Esophagus squamous epithelium (tissue), 5 donors: Measurements from ENCODE around the gene GUCA1A. TPM values are rescaled to one million over a fixed set of nuclear protein-coding genes. Genes with fewer than 3 reads are reported as not detected.

Experiments
- DNase-seq: peaks from one replicate; lab custom pipeline; 2025; lab: John Stamatoyannopoulos, UW
- H3K27ac ChIP-seq, 4 donors: fragments of 200-600 bp; sonication (generic); one replicate each; pipeline ENCODE4 v1.5.1; 2016 to 2019; ENCODE audit warnings: mild to moderate bottlenecking in 1 of 4
- H3K27me3 ChIP-seq, 4 donors: fragments of 200-600 bp; sonication (generic); 1 replicate in 3 of 4; 2 replicates in 1 of 4; pipeline versions ENCODE4 v1.5.1 to v1.6.0; 2017 to 2021; ENCODE audit warnings: antibody characterized with exemption in 1 of 4
- H3K36me3 ChIP-seq, 3 donors: fragments of 200-600 bp; sonication (generic); one replicate each; pipeline ENCODE4 v1.5.1; 2016 to 2019
- H3K4me1 ChIP-seq, 3 donors: fragments of 200-600 bp; sonication (generic); one replicate each; pipeline ENCODE4 v1.5.1; 2017 to 2019
- H3K4me3 ChIP-seq, 4 donors: fragments of 200-600 bp; sonication (generic); 1 replicate in 3 of 4; 2 replicates in 1 of 4; pipeline ENCODE4 v1.5.1; 2016 to 2019; ENCODE audit warnings: mild to moderate bottlenecking in 2 of 4, moderate library complexity in 1 of 4
- H3K9me3 ChIP-seq, 3 donors: fragments of 200-600 bp; sonication (generic); one replicate each; pipeline ENCODE4 v1.5.1; 2016 to 2019
- CTCF ChIP-seq, 6 experiments: fragments of 450-650 bp in 4 of 6; fragments of 200-600 bp in 2 of 6; sonication (generic) in 2 of 6; IDR thresholded peaks; one replicate each; pipeline ENCODE4 v1.5.1; 2016 to 2019; ENCODE audit warnings: antibody characterized with exemption in 6 of 6, mild to moderate bottlenecking in 4 of 6, moderate library complexity in 4 of 6
- POLR2A ChIP-seq, 4 donors: fragments of 450-650 bp; IDR thresholded peaks; one replicate each; pipeline ENCODE4 v1.6.1; 2017; ENCODE audit warnings: antibody characterized with exemption in 4 of 4, mild to moderate bottlenecking in 4 of 4, moderate library complexity in 3 of 4
- WGBS, 2 donors: methylation state at CpG; one replicate each; pipeline ENCODE4 v1.1.5; 2018; 5-methylcytosine and 5-hydroxymethylcytosine counted together
- intact Hi-C: fragments of 100-400 bp; cut with DNase I; formaldehyde crosslinking; loops from one replicate; pipeline ENCODE4 v1.15.0; 2022
- total RNA-seq, 4 donors: library from RNA; depleted of rRNA; stranded (reverse); fragments of >200 nt; gene quantifications; one replicate each; pipeline ENCODE4 v1.1.0, GENCODE V29; 2016
- donor health status: DM: yes; HTN: yes; CAD: no.

GUCA1A gene
- total RNA-seq, 4 donors from 2014 or later = not detected

GRCh38 chr6:42158631-42159030 is 14.5 kb upstream of the GUCA1A start:
- Histone ChIP-seq H3K4me3 (no peak overlapping the region), H3K27ac (peak overlapping the region in 3 of 4 donors; percentile 44 to 79 (median 72)), H3K27me3 (peaks cover 0 to 3% (median 0%) of the 10 kb centered on the region in 4 donors), H3K36me3 (no peaks in the 10 kb centered on the region), H3K9me3 (no peaks in the 10 kb centered on the region), H3K4me1 (peaks cover 13 to 60% (median 13%) of the 10 kb centered on the region in 3 donors)
- no peak for DNase-seq
- WGBS, 2 donors = 49% methylated on average over 2 of the region's 2 CpGs; no CpG with 5 or more reads in 1 of the 2 donors
- no peak for TF ChIP-seq CTCF (IDR thresholded peaks at IDR 0.05)
- TF ChIP-seq POLR2A (IDR thresholded peaks at IDR 0.05) = no peak
- intact Hi-C loops = no loop called here

- WGBS, 2 donors = 40 to 48% methylated on average over 4 of the region's 4 CpGs
- Histone ChIP-seq H3K36me3 (no peaks in the 10 kb centered on the region), H3K9me3 (no peaks in the 10 kb centered on the region), H3K27me3 (peaks cover 0 to 3% (median 0%) of the 10 kb centered on the region in 4 donors), H3K4me1 (peaks cover 13 to 58% (median 13%) of the 10 kb centered on the region in 3 donors), H3K27ac (peak overlapping the region; percentile 32 to 79 (median 58)), H3K4me3 (no peak overlapping the region)
- TF ChIP-seq POLR2A (IDR thresholded peaks at IDR 0.05) = no peak
- TF ChIP-seq CTCF (IDR thresholded peaks at IDR 0.05) = no peak
- intact Hi-C loops = loop anchor here (10.0 kb wide), 1 partner anchor 55 kb away; the partner anchor contains the start of gene MRPS10
- DNase-seq = no peak
Measured at GRCh38 chr6:42159431-42160024, 13.6 kb upstream of the GUCA1A start.

- Histone ChIP-seq H3K27me3 (no peaks in the 10 kb centered on the region), H3K9me3 (no peaks in the 10 kb centered on the region), H3K4me1 (peaks cover 13 to 56% (median 13%) of the 10 kb centered on the region in 3 donors), H3K27ac (no peak overlapping the region), H3K4me3 (no peak overlapping the region), H3K36me3 (no peaks in the 10 kb centered on the region)
- WGBS, 2 donors = 82% methylated on average over 2 of the region's 7 CpGs; no CpG with 5 or more reads in 1 of the 2 donors
- DNase-seq = no peak
- intact Hi-C loops = loop anchor here (10.0 kb wide), 1 partner anchor 52 kb away; the partner anchor contains the start of gene MRPS10
- TF ChIP-seq CTCF (IDR thresholded peaks at IDR 0.05) (no peak), POLR2A (IDR thresholded peaks at IDR 0.05) (no peak)
Measured at GRCh38 chr6:42162384-42162783, 10.8 kb upstream of the GUCA1A start.

GRCh38 chr6:42162812-42163211 is 10.4 kb upstream of the GUCA1A start:
- H3K36me3 ChIP-seq = no peaks in the 10 kb centered on the region
- H3K9me3 ChIP-seq = no peaks in the 10 kb centered on the region
- H3K27ac ChIP-seq = no peak overlapping the region
- no peaks in the 10 kb centered on the region for H3K27me3 ChIP-seq
- intact Hi-C loops = loop anchor here (10.0 kb wide), 1 partner anchor 52 kb away; the partner anchor contains the start of gene MRPS10
- H3K4me1 ChIP-seq = peaks cover 13 to 52% (median 13%) of the 10 kb centered on the region in 3 donors
- TF ChIP-seq CTCF (IDR thresholded peaks at IDR 0.05) (no peak), POLR2A (IDR thresholded peaks at IDR 0.05) (no peak)
- H3K4me3 ChIP-seq = no peak overlapping the region
- WGBS, 2 donors = 20 to 84% methylated on average over 1 to 6 of the region's 13 CpGs
- DNase-seq = no peak

GRCh38 chr6:42163981-42164380 is 9.2 kb upstream of the GUCA1A start:
- no peak for DNase-seq
- 0 to 17% methylated on average over 1 of the region's 1 CpG for WGBS, 2 donors
- no peaks in the 10 kb centered on the region for H3K36me3 ChIP-seq
- no peaks in the 10 kb centered on the region for H3K27me3 ChIP-seq
- H3K9me3 ChIP-seq = no peaks in the 10 kb centered on the region
- peaks cover 8 to 41% (median 10%) of the 10 kb centered on the region in 3 donors for H3K4me1 ChIP-seq
- intact Hi-C loops = loop anchor here (10.0 kb wide), 1 partner anchor 51 kb away; the partner anchor contains the start of gene MRPS10
- TF ChIP-seq CTCF (IDR thresholded peaks at IDR 0.05) = no peak
- TF ChIP-seq POLR2A (IDR thresholded peaks at IDR 0.05) = no peak
- H3K27ac ChIP-seq = no peak overlapping the region
- no peak overlapping the region for H3K4me3 ChIP-seq
